SHP77 treated with DMSO at 0.1 percent for 48 hours (cell line): ENCODE results near the gene ERI3.

Experiments
- DNase-seq: peaks from one replicate; lab custom pipeline; 2025; lab: John Stamatoyannopoulos, UW

Gene ERI3

GRCh38 chr1:44354840-44355581 is at the start of gene ERI3:
ERI3 (minus strand) TSS chr1:44355257; CDS start chr1:44355026, 231 bp downstream.
- peak; percentile 92 for DNase-seq

GRCh38 chr1:44401256-44402228 is 46.5 kb upstream of the ERI3 start:
- no peak for DNase-seq

- peak; percentile 16 for DNase-seq
These were observed 35.2 kb upstream of the ERI3 start for GRCh38 chr1:44390277-44390676.

- DNase-seq = no peak
These were observed 34.4 kb upstream of the ERI3 start for GRCh38 chr1:44389437-44389836.

- DNase-seq = no peak
These were observed 33.5 kb upstream of the ERI3 start for GRCh38 chr1:44388551-44388950.

- DNase-seq = no peak
These were observed 25.7 kb upstream of the ERI3 start for GRCh38 chr1:44380666-44381177.

- DNase-seq = peak; percentile 31
These were observed 23.1 kb upstream of the ERI3 start for GRCh38 chr1:44377925-44378784.

GRCh38 chr1:44375547-44375946 is 20.5 kb upstream of the ERI3 start:
- DNase-seq = no peak

- DNase-seq = no peak
These were observed 16.1 kb upstream of the ERI3 start for GRCh38 chr1:44371206-44371605.

- no peak for DNase-seq
These were observed 13.6 kb upstream of the ERI3 start for GRCh38 chr1:44368471-44369151.

- no peak for DNase-seq
These were observed 12.9 kb upstream of the ERI3 start for GRCh38 chr1:44367944-44368343.

- no peak for DNase-seq
These were observed 11.4 kb upstream of the ERI3 start for GRCh38 chr1:44366371-44366975.

- DNase-seq = no peak
These were observed 6.4 kb upstream of the ERI3 start for GRCh38 chr1:44361478-44361877.

GRCh38 chr1:44359234-44359935 is 4.3 kb upstream of the ERI3 start:
- no peak for DNase-seq

GRCh38 chr1:44357710-44358109 is 2.7 kb upstream of the ERI3 start:
- DNase-seq = no peak

- no peak for DNase-seq
These were observed 687 bp upstream of the ERI3 start for GRCh38 chr1:44355582-44356305.

GRCh38 chr1:44354268-44354839 is 703 bp downstream of the ERI3 start:
- no peak for DNase-seq

GRCh38 chr1:44353604-44354003 is 1.5 kb downstream of the ERI3 start:
- no peak for DNase-seq

- DNase-seq = no peak
These were observed 3.8 kb downstream of the ERI3 start for GRCh38 chr1:44351289-44351688.
